GM18526 (cell line): ENCODE measurements around the gene PLEKHM3.

Experiments
- POLR2A ChIP-seq: IDR thresholded peaks from 3 replicates; pipeline ENCODE4 v1.6.1; 2011; ENCODE audit not compliant: insufficient read length; ENCODE audit errors: extremely low read depth

Gene PLEKHM3

DNA sequence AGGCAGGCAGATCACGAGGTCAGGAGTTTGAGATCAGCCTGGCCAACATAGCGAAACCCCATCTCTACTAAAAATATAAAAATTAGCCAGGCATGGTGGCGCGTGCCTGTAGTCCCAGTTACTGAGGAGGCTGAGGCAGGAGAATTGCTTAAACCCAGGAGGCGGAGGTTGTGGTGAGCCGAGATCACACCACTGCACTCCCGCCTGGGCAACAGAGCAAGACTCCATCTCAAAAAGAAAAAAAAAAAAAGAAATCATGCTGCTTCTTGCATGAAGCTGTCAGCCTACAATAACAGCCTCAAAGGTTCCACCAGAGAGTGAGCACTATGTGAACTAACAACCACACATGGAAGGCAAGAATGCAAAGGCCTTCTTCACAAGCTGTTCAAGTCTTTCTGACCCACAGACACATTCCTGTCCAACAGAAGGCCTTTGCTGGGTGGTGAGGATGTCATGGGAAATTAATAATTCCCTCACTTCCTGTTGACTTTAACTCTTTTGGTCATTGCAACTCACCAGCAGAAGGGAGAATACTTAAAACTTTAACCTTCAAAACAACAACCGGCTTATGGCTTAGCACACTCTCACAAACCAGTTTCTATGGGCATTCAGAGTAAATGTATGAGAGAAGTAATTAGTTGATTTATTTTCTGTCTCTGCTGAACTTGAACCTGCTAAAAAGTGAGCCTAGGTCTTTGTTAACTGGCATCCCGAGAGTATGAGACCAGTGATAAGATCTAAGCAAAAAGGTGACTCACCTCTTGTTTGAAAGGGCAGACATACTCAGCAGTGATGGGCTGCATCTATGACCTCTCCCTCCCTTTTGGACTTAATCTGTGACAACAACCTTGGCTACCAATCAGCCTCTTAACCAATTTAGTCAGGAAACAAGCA is 11.8 kb downstream of the PLEKHM3 start:
- TF ChIP-seq POLR2A = no peak

DNA sequence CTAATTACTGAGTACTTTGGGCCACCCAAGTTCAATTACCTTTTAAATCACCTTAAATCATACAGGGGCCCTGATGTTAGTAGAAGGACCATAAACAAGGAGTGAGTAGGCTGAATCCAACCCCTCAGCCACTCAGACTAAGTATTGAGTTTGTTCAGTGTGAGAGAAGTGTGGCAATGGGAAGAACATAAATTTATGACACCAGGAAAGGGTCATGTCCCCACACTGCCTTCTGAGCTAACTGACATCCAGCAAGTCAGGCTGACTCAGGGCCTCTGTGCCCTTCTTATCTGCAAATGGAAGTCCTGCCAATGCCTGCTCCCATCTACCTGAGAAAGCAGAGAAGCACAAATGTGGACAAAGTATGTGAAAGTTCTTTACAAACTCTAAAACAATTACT is 12.9 kb downstream of the PLEKHM3 start:
- no peak for TF ChIP-seq POLR2A

DNA sequence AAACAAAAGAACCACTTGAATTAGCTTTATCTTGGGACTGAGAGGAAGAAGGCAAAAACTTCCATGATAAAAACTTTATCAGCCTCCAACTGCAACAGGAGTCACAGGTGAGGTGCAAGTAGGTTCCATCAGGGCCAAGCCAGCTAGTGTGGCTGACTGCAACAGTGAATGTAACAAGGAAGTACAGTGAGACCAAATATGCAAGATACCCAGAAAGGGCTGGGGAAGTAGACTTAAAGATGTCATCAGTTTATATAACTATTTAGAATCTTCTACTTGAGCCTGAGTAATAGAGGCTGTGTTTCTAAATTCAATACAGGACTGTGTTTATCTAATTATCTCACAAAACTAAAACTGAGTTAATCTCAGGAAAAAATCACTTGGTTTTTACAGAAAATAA is 14.8 kb downstream of the PLEKHM3 start:
- TF ChIP-seq POLR2A = no peak

DNA sequence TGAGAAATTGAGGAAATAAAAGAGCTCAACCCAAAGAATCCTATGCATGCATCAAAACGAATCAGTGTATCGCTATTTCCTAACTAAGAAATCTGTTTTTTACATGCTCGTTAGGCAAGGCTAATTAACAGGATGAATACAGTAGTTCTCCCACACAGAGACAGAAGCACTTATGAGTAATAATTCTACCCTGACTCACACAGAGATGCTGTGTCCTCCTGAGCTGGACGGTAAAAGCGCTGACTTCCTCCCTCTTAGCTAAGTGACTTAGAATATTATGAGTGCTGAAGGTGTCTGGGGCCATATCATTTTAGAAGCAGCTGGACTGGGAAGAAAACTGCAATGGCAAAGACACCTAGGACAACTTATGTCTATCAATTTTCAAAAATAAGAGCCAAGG is 18.5 kb downstream of the PLEKHM3 start:
- TF ChIP-seq POLR2A = no peak

GRCh38 chr2:208006337-208006736 is 19.0 kb downstream of the PLEKHM3 start:
- no peak for TF ChIP-seq POLR2A

- TF ChIP-seq POLR2A = no peak
Observed at GRCh38 chr2:208001924-208002323, 23.4 kb downstream of the PLEKHM3 start.

DNA sequence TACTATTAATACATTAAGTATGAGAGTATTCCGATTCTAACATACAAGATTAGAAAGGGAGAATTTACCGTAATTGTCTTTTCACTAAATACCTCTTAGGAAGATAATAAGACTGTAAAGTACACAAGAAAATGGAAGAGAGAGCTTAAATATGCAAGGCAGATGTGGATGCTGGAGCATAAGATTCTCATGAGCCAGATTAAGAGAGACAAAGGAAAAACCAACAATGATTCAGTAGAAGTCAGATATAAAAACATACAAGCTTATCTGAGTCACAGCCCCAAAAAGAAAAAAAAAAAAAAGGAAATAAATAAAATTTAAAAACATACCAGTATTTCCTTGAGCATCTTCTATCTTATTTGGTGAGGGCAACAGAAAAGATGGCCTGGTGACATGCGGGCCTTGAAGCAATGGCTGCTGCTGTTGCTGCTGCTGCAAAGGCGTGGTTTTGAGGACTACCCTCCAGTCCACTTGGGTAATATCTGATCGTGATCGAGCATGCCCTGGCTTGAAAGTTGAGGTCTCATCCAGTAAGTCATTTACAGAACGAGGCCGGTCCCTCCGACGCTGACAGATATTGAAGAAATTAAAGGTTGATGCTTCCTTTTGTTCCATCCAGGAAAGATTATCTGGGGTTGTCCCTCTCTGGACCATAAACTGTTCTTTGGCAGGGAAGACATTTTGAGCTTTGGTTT is 24.5 kb downstream of the PLEKHM3 start:
- TF ChIP-seq POLR2A = no peak

- TF ChIP-seq POLR2A = no peak
Observed at GRCh38 chr2:207996848-207997247, 28.5 kb downstream of the PLEKHM3 start.

DNA sequence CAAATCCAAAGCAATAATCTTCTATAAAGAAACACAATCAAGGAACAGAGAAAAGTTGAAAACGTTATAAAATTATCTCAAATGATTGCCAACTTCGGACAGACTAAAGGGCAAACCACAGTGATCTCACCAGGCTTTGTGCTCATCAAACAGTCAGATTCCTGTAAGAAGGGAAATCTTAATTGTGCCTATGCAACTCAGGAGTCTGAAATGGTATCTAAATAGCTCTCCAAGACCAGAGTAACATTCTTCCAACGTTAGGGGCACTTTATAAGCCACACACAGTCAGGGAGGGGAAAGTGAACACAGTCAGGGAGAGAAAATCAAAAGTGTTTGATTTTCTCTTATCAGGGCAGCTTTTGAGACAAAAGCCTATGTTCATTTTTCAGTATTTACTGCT is 29.4 kb downstream of the PLEKHM3 start:
- TF ChIP-seq POLR2A = no peak

DNA sequence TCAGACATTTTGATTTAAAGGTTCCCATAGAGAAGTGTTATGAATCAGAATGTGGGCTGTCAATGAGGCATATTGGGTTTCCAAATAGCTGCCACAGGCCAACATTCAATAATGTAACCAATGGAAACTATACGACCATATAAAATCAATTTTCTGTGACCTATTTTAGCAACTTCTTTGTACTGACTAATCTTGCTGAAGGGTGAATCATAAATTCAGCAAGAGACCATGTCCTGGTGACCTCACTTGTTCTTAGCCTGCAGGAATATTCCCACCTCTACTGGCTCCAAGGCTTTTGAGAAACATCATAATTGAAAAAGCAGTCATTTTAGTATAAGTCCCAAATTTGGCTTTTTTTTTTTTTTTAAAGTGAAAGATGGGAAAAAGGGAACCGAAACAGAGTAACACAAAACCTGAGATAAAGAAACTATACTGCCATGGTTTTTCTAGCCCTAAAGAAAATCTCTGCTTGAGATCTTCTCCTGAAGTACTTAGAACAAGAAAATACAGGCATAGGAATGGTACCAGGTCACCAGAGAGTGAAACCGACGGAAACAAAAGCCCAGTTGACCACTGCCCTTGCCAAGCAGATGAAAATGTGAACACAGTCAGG is 32.1 kb downstream of the PLEKHM3 start:
- no peak for TF ChIP-seq POLR2A

- no peak for TF ChIP-seq POLR2A
Observed at GRCh38 chr2:207991944-207992343, 33.4 kb downstream of the PLEKHM3 start.

DNA sequence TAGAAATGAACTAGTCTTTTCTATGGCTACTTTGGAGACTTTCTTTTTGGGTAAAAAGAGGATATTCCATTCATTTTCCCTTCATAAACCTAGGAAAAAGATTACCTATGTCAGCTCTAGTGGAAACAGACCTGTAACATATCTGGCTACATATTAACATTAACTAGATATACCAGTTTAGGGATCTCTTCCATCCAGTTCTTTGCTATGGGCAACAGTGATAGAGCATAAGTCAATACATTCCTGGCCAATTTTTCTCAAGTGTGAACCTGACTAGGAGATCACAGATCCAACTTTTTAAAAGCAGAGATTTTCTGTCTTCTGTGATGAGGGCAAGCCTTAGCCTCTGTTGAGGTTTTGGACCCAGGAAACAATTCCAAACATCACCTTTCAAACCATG is 34.5 kb downstream of the PLEKHM3 start:
- TF ChIP-seq POLR2A = no peak

DNA sequence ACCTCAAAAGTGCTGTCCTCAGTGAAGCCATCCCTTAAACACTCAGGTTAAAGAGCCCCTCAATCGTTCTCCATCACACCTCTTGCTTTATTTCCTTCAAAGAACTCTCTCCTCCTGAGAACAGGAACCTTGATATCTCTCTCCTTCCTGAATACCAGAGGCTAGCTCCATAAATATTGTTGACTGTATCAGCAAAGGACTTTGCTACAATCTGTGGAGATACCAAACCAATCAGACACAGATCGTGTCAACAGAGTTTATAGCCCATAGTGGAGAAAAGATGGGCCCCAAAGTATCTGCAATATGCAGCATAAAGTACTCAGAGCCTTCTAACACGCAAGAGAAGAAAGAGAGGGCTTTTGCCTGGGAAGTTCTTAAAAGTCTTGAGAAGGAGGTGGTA is 36.4 kb downstream of the PLEKHM3 start:
- TF ChIP-seq POLR2A = no peak

DNA sequence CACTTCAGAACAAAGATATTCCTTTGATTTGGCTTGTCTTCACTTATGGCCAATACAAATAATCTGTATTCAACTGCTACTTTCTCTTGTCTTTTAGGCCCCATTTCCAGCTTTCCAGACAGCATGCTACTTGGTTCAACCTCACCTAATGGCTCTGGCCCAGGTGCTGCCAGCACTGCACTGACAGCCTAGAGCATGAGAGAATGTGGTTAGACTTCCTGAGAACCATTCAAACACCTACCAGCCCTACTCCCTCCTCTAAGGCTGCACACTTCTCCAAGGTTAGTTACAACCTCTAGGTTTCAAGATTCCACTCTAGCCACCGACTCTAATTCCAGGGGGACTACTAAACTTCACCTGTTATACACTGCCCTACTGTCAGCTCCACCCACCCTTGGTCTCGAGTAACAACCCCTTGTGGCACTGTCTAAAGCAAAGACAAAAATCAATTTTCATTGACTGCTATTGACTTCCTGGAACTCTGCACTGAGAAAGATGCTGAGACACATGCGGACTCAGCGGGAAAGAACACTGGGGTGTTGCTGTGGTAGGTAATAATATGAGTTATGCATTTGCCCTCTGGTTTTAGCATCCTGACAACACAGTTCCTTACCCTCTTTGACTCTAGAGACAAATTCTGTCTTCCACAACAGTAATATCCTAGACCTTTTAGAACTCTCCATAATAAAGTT is 38.2 kb downstream of the PLEKHM3 start:
- TF ChIP-seq POLR2A = no peak

DNA sequence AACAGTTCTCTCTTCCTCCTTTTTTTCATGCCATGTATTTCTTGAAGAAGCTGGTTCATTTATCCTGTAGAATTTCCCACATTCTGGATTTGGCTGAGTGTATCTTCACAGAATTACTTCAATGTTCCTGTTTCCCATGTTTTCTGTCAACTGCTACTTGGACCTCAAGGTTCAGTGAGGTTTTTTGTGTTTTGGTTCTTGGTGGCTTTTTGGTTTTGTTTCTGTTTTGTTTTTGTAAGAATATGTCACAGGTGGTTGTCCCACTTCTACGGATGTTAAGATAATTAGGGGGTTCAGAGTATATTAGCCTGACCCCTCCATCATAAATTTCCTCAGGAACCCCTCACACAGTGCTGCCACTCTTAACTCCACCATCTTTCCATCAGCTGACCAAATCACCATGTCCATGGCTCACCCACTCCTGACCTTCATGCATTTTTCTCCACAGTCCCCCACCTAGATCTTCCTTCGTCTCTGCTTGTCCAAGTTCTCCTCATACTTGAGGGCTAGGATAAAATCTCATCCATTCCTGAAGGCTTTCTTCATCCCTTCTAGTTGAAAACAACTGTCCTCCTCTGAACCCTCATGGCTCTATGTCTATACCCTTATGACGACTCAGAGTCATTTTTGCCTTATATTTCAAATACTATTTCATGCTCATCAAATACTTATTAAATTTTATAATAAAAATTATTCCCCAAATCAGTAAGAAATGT is 40.4 kb downstream of the PLEKHM3 start:
- TF ChIP-seq POLR2A = no peak
